ENCODE results near the gene MAN1C1. TPM values are rescaled to one million over a fixed set of nuclear protein-coding genes. Genes with fewer than 3 reads are reported as not detected.

Gene MAN1C1
- total RNA-seq, 4 donors from 2014 or later, result 5.0 to 31.1 (median 7.9) TPM

DNA sequence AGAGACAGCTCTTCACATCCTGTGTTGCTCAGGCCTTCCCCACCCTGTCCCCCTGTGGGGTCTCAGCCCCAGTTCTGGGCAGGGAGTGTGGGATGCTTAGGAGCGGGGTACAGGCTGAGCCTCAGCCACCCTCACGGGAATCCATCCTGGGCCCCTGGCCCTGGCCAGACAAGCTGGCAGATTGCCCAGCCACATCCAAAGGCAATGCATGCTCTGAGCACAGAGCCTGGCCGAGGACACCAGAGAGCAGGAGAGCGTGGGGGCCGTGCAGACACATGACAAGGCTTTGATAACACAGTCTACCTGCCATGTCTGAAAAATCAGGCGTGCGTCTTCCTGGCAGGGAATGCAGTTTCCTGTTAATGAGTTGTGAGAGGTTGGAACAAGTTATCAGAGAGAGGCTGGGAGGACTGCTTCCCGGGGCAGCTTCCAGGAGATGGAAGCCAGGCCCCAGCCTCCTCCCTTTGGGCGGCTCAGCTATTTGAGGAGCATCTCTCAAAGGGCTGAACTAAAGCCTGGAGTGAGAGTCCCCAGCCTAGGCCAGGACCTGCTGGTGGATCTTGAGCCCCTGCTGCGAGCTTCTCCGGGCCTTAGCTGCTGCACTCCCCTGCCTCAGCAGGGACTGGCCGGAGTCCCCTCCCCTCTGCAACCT is 111.2 kb downstream of the MAN1C1 start:
- Histone ChIP-seq H3K4me3 (no peak overlapping the region), H3K27ac (peak overlapping the region; percentile 64 to 75), H3K4me1 (peaks cover 16% of the 10 kb centered on the region in 2 donors), H3K36me3 (no peaks in the 10 kb centered on the region), H3K27me3 (no peaks in the 10 kb centered on the region), H3K9me3 (no peaks in the 10 kb centered on the region)
- TF ChIP-seq, protein P1, sequence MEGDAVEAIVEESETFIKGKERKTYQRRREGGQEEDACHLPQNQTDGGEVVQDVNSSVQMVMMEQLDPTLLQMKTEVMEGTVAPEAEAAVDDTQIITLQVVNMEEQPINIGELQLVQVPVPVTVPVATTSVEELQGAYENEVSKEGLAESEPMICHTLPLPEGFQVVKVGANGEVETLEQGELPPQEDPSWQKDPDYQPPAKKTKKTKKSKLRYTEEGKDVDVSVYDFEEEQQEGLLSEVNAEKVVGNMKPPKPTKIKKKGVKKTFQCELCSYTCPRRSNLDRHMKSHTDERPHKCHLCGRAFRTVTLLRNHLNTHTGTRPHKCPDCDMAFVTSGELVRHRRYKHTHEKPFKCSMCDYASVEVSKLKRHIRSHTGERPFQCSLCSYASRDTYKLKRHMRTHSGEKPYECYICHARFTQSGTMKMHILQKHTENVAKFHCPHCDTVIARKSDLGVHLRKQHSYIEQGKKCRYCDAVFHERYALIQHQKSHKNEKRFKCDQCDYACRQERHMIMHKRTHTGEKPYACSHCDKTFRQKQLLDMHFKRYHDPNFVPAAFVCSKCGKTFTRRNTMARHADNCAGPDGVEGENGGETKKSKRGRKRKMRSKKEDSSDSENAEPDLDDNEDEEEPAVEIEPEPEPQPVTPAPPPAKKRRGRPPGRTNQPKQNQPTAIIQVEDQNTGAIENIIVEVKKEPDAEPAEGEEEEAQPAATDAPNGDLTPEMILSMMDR (IDR thresholded peaks at IDR 0.05), result no peak
- TF ChIP-seq POLR2A (IDR thresholded peaks at IDR 0.05), result peak in 1 of 2 donors; percentile 21
- intact Hi-C loops (cut with DNase I; ENCODE audit: low total_unique reads), result no loop called here
- peak; percentile 81 to 85 for DNase-seq

DNA sequence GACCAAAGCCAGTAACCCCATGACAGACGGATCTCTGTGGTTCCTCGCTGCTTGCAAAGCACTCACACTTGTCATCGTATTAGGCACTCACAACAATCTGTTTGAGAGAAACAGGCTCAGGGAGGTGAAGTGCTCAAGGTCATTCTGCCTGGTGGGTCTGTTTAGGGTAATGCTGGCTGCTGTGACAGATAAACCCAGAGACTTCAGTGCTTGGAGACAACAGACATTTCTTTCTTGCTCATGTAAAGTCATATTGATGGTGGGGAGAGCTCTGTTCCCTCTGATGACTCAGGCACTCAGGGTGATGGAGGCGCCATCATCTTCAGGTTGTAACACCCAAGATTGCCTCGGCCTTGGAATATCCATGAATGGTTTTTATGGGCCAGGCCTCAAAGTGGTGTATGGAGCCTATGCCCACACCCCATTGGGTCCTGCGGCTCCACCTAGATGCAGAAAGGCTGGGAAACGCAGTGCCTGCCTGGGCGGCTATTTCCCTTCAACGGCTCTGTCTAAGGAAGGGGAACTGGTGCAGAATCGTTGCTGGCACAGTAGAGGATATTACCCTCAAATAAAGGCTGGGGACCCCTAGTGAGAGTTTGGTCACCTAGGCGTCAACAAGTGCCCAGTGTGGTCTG is 111.8 kb downstream of the MAN1C1 start:
- no peak for DNase-seq

DNA sequence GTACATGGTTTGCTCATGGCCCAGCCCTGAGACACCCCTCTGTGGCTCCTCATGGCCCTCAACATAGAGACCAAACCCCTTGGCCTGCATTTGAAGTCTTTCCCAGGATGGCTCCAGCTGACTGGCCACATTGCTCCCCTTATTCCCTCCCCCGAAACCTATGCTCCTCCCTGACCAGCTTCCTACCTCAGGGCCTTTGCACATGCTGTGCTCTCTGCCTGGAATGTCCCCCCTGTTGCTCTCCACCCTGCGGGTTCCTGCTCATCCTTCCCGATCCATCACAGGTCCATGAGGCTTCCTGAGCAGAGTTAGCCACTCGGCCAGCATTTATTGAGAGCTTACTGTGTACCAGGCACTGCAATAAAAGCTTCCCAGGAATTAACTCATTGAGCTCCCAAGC is 112.5 kb downstream of the MAN1C1 start:
- DNase-seq, result no peak
- H3K27me3 ChIP-seq, result no peaks in the 10 kb centered on the region
- H3K4me3 ChIP-seq, result no peak overlapping the region
- H3K4me1 ChIP-seq, result peaks cover 16% of the 10 kb centered on the region in 2 donors
- H3K9me3 ChIP-seq, result no peaks in the 10 kb centered on the region
- H3K36me3 ChIP-seq, result no peaks in the 10 kb centered on the region
- peak overlapping the region; percentile 64 to 75 for H3K27ac ChIP-seq
- intact Hi-C loops (cut with DNase I; ENCODE audit: low total_unique reads), result no loop called here
- TF ChIP-seq POLR2A (IDR thresholded peaks at IDR 0.05), result no peak
- TF ChIP-seq, protein P1 (IDR thresholded peaks at IDR 0.05), result no peak

More for the DNA sequence above, 111.8 kb downstream of the MAN1C1 start:
- Histone ChIP-seq H3K4me1 (peaks cover 16% of the 10 kb centered on the region in 2 donors), H3K4me3 (no peak overlapping the region), H3K27me3 (no peaks in the 10 kb centered on the region), H3K9me3 (no peaks in the 10 kb centered on the region), H3K36me3 (no peaks in the 10 kb centered on the region), H3K27ac (peak overlapping the region; percentile 64 to 75)
- TF ChIP-seq, protein P1 (IDR thresholded peaks at IDR 0.05), result no peak
- TF ChIP-seq POLR2A (IDR thresholded peaks at IDR 0.05), result no peak
- intact Hi-C loops (cut with DNase I; ENCODE audit: low total_unique reads), result no loop called here

DNA sequence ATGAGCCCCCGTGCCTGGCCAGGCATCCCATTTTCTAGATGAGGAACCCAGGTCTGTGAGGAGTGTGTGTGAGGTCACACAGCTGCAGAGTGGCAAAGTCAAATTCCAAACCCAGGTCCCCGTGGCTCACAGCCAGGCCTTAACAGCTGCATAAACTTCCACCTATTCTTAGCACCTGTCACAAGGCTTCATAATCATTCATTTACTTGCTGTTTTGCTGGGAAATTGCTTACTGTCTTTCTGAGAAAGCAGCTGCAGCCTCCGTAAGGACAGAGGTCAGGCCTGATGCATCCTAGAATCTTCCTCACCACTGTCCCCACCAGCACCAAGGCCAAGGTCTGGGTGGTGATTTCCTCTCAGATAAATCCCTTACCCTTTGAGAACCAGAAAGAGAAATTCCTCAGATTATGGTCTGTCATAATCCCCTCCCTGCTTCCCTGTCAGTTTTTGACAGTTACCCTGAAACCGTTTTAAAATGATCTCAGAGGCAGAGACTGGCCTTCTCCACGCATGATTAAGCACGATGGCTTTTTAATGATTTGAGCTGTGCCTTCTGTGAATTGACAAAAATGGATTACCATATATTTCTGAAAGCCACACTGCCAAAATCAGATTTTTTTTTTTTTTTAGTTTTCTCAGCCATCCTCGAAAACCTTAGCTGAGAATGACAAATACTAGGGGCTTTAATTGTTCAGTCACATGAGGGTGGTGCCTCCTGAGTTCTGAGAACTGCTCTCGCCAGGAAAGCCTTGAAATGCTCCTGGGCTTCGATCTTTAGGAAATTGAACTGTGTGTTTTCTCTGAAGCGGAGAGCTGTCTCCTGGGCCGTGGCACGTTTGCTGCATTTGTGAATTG is 113.4 kb downstream of the MAN1C1 start:
- Histone ChIP-seq H3K27me3 (no peaks in the 10 kb centered on the region), H3K36me3 (no peaks in the 10 kb centered on the region), H3K9me3 (no peaks in the 10 kb centered on the region), H3K4me3 (no peak overlapping the region), H3K27ac (peak overlapping the region; percentile 2 to 15), H3K4me1 (peaks cover 16% of the 10 kb centered on the region in 2 donors)
- TF ChIP-seq, protein P1 (IDR thresholded peaks at IDR 0.05), result no peak
- no peak for TF ChIP-seq POLR2A (IDR thresholded peaks at IDR 0.05)
- DNase-seq, result no peak
- intact Hi-C loops (cut with DNase I; ENCODE audit: low total_unique reads), result no loop called here

Measured in uterus (tissue), 4 donors.